Neural cell (in vitro differentiated cells): ENCODE data around the gene CD58. TPM values are rescaled to one million over a fixed set of nuclear protein-coding genes. Genes with fewer than 3 reads are reported as not detected.

Experiments used
- H2AFZ ChIP-seq: fragments of 200-600, 300-800 bp; sonication (generic), shearing (Covaris generic); 2 replicates; pipeline ENCODE4 v1.6.0; 2014; ENCODE audit warnings: low read depth, mild to moderate bottlenecking, antibody characterized with exemption, low read length, moderate library complexity
- H3F3A ChIP-seq: fragments of 200-600 bp; shearing (Covaris generic); 2 replicates; pipeline ENCODE4 v1.6.1; 2016; ENCODE audit warnings: mild to moderate bottlenecking, moderate library complexity, mixed read lengths, antibody characterized with exemption, low read length; ENCODE audit not compliant: insufficient read depth, poor library complexity, severe bottlenecking
- H3K27ac ChIP-seq: fragments of 200-600, 300-800 bp; sonication (generic), shearing (Covaris generic); 2 replicates; pipeline ENCODE4 v1.5.1; 2014; ENCODE audit warnings: mild to moderate bottlenecking, low read length, moderate library complexity
- H3K27me3 ChIP-seq: fragments of 300-800, 200-600 bp; sonication (generic), shearing (Covaris generic); 2 replicates; pipeline ENCODE4 v1.6.0; 2014; ENCODE audit warnings: mild to moderate bottlenecking, low read depth, low read length, moderate library complexity; ENCODE audit not compliant: insufficient read depth
- H3K36me3 ChIP-seq: fragments of 300-800, 200-600 bp; sonication (generic), shearing (Covaris generic); 2 replicates; pipeline ENCODE4 v1.5.1; 2014; ENCODE audit warnings: mild to moderate bottlenecking, antibody characterized with exemption, low read length, moderate library complexity; ENCODE audit not compliant: insufficient read depth
- H3K4me2 ChIP-seq: fragments of 300-800, 200-600 bp; sonication (generic), shearing (Covaris generic); 2 replicates; pipeline ENCODE4 v1.6.0; 2014; ENCODE audit warnings: mild to moderate bottlenecking, low read length
- H3K4me3 ChIP-seq: fragments of 300-800, 200-600 bp; sonication (generic), shearing (Covaris generic); 2 replicates; pipeline ENCODE4 v1.5.1; 2014; ENCODE audit warnings: mild to moderate bottlenecking, low read length, moderate library complexity
- H3K79me2 ChIP-seq: fragments of 200-600 bp; shearing (Covaris generic); replicated peaks from 2 replicates; pipeline ENCODE4 v1.6.0; 2014; ENCODE audit warnings: mild to moderate bottlenecking, low read length, moderate library complexity; ENCODE audit not compliant: insufficient read depth
- H3K9ac ChIP-seq: fragments of 300-800, 200-600 bp; sonication (generic), shearing (Covaris generic); 2 replicates; pipeline ENCODE4 v1.6.1; 2016; ENCODE audit warnings: mild to moderate bottlenecking, low read length, mixed read lengths
- H3K9me2 ChIP-seq: fragments of 200-600 bp; shearing (Covaris generic); 2 replicates; pipeline ENCODE4 v1.6.1; 2016; ENCODE audit warnings: mild to moderate bottlenecking, low read length, mixed read lengths; ENCODE audit not compliant: insufficient read depth
- H3K9me3 ChIP-seq: fragments of 200-600, 300-800 bp; sonication (generic), shearing (Covaris generic); 2 replicates; pipeline ENCODE4 v1.6.1; 2016; ENCODE audit warnings: mild to moderate bottlenecking, mixed run types, low read length, moderate library complexity, mixed read lengths
- H4K20me1 ChIP-seq: fragments of 200-600 bp; shearing (Covaris generic); 2 replicates; pipeline ENCODE4 v1.6.1; 2016; ENCODE audit warnings: mild to moderate bottlenecking, mixed run types; ENCODE audit not compliant: insufficient read depth
- EP300 ChIP-seq: fragments of 450-650 bp; conservative IDR thresholded peaks from 2 replicates; pipeline ENCODE4 v1.6.1; 2014; ENCODE audit warnings: antibody characterized with exemption, mild to moderate bottlenecking, moderate library complexity; ENCODE audit not compliant: poor library complexity, severe bottlenecking
- EZH2 ChIP-seq: fragments of 200-600, 300-800 bp; shearing (Covaris generic), sonication (generic); IDR thresholded peaks from 2 replicates; pipeline ENCODE4 v1.6.1; 2014; ENCODE audit warnings: antibody characterized with exemption, low read length, borderline replicate concordance, mild to moderate bottlenecking; ENCODE audit not compliant: insufficient read depth, poor library complexity, severe bottlenecking
- MXI1 ChIP-seq: fragments of 450-650 bp; conservative IDR thresholded peaks from 2 replicates; pipeline ENCODE4 v1.6.1; 2014; ENCODE audit warnings: antibody characterized with exemption, mild to moderate bottlenecking; ENCODE audit not compliant: poor library complexity, severe bottlenecking
- POLR2AphosphoS5 ChIP-seq: IDR thresholded peaks from 2 replicates; pipeline ENCODE4 v1.6.1; 2012
- RAD21 ChIP-seq: fragments of 450-650 bp; conservative IDR thresholded peaks from 2 replicates; pipeline ENCODE4 v1.6.1; 2014; ENCODE audit warnings: antibody characterized with exemption, mild to moderate bottlenecking, moderate library complexity
- REST ChIP-seq: IDR thresholded peaks from 2 replicates; pipeline ENCODE4 v1.6.1; 2012; ENCODE audit warnings: borderline replicate concordance
- SMC3 ChIP-seq: fragments of 450-650 bp; conservative IDR thresholded peaks from 2 replicates; pipeline ENCODE4 v1.6.1; 2014; ENCODE audit warnings: antibody characterized with exemption, mild to moderate bottlenecking, moderate library complexity; ENCODE audit not compliant: poor library complexity
- TAF1 ChIP-seq: IDR thresholded peaks from 2 replicates; pipeline ENCODE4 v1.6.1; 2012; ENCODE audit warnings: low read depth
- polyA plus RNA-seq: library from polyadenylated mRNA; depleted of rRNA; stranded (reverse); fragments of >200 nt; gene quantifications from 2 replicates; pipeline ENCODE4 v1.2.3, GENCODE V29; 2014
- TF ChIP-seq, protein P1 (sequence below): fragments of 450-650 bp; IDR thresholded peaks from 2 replicates; pipeline ENCODE4 v1.5.1; 2014; ENCODE audit warnings: antibody characterized with exemption, mild to moderate bottlenecking, moderate library complexity; ENCODE audit not compliant: poor library complexity, severe bottlenecking

Gene CD58
- polyA plus RNA-seq, 1 donor from 2014 or later: 1.8 TPM

DNA sequence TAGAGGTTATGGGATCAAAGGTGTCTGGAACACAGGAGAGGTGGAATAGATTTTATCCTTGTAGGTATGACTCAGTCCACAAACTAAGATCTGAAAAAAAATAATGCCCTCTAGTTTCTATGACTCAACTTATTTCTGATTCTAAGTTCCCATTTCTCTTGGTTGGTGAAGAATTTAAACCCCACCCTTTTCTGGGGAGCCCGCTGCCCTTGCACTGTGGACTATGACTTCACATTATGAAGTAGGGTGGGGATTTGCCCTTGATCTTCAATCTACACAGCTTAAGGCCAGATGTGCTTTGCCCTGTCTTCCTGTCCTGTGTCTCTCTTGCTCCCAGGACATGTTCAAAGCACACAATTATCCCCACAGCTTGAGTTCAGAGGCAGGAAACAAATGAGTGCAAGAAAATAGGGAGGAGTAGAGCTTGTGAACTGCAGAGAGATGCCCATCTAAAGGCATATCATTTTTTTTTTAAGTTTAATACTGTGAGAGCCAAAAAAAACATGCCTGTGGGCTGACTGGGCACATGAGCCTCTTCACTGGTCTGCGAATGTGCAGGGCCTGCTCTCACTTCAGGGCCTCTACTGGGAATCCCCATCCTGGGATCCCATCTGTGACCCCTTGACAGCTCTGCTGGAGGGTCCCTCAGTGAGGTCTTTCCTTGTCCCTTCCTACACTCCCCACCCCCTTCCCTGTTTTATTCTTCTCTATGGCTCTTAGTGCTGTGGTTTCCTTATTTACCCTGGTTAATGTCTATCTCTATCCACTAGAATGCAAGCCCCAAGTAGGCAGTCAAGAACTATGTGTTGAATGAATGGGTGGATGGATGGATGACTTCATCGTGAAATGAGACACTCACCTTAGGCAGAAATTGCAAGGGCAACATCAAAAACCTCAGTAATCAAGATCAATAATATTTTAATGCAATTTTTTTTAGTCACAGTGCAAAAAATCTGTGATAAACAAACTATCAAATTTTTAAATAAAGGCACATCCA, 61.5 kb downstream of the CD58 start:
- no peak overlapping the region for H2AFZ ChIP-seq
- no peak overlapping the region for H3K9ac ChIP-seq

More for the DNA sequence above, 61.5 kb downstream of the CD58 start:
- H3K4me3 ChIP-seq: no peak overlapping the region
- TF ChIP-seq, protein P1, sequence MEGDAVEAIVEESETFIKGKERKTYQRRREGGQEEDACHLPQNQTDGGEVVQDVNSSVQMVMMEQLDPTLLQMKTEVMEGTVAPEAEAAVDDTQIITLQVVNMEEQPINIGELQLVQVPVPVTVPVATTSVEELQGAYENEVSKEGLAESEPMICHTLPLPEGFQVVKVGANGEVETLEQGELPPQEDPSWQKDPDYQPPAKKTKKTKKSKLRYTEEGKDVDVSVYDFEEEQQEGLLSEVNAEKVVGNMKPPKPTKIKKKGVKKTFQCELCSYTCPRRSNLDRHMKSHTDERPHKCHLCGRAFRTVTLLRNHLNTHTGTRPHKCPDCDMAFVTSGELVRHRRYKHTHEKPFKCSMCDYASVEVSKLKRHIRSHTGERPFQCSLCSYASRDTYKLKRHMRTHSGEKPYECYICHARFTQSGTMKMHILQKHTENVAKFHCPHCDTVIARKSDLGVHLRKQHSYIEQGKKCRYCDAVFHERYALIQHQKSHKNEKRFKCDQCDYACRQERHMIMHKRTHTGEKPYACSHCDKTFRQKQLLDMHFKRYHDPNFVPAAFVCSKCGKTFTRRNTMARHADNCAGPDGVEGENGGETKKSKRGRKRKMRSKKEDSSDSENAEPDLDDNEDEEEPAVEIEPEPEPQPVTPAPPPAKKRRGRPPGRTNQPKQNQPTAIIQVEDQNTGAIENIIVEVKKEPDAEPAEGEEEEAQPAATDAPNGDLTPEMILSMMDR: no peak
- no peak for TF ChIP-seq MXI1
- TF ChIP-seq REST: no peak
- TF ChIP-seq POLR2AphosphoS5: no peak
- TF ChIP-seq EZH2: no peak
- TF ChIP-seq SMC3: no peak
- no peak for TF ChIP-seq RAD21
- TF ChIP-seq TAF1: no peak
- no peak for TF ChIP-seq EP300
- H3K27ac ChIP-seq: no peak overlapping the region
- H3K4me2 ChIP-seq: no peak overlapping the region
- H3K79me2 ChIP-seq: no peaks in the 10 kb centered on the region
- no peaks in the 10 kb centered on the region for H4K20me1 ChIP-seq
- H3F3A ChIP-seq: no peaks in the 10 kb centered on the region
- no peaks in the 10 kb centered on the region for H3K9me3 ChIP-seq
- no peaks in the 10 kb centered on the region for H3K27me3 ChIP-seq
- H3K9me2 ChIP-seq: no peaks in the 10 kb centered on the region
- H3K36me3 ChIP-seq: no peaks in the 10 kb centered on the region
